Measurements from ENCODE around the gene UTP25.

GRCh38 chr1:209839875-209840546 lies 12.2 kb downstream of the UTP25 start:
- no peak for TF ChIP-seq POLR2AphosphoS5 (IDR thresholded peaks at IDR 0.05; ENCODE audit: low read depth, low read length)
- TF ChIP-seq, protein P1, sequence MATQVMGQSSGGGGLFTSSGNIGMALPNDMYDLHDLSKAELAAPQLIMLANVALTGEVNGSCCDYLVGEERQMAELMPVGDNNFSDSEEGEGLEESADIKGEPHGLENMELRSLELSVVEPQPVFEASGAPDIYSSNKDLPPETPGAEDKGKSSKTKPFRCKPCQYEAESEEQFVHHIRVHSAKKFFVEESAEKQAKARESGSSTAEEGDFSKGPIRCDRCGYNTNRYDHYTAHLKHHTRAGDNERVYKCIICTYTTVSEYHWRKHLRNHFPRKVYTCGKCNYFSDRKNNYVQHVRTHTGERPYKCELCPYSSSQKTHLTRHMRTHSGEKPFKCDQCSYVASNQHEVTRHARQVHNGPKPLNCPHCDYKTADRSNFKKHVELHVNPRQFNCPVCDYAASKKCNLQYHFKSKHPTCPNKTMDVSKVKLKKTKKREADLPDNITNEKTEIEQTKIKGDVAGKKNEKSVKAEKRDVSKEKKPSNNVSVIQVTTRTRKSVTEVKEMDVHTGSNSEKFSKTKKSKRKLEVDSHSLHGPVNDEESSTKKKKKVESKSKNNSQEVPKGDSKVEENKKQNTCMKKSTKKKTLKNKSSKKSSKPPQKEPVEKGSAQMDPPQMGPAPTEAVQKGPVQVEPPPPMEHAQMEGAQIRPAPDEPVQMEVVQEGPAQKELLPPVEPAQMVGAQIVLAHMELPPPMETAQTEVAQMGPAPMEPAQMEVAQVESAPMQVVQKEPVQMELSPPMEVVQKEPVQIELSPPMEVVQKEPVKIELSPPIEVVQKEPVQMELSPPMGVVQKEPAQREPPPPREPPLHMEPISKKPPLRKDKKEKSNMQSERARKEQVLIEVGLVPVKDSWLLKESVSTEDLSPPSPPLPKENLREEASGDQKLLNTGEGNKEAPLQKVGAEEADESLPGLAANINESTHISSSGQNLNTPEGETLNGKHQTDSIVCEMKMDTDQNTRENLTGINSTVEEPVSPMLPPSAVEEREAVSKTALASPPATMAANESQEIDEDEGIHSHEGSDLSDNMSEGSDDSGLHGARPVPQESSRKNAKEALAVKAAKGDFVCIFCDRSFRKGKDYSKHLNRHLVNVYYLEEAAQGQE (IDR thresholded peaks at IDR 0.05; ENCODE audit: insufficient read depth in 1 of 2, low read depth in 2 of 2, low read length in 2 of 2), result no peak
- no peak for TF ChIP-seq TAF1 (IDR thresholded peaks at IDR 0.05; ENCODE audit: borderline replicate concordance, insufficient read depth, low read length)
